COLO668 (cell line): ENCODE data around the gene SENP7.
"Not testable (repeated sequence)": the region's sequence is repeated elsewhere in the genome, so short reads cannot be mapped to it uniquely, and the experiment has no call there.

Experiments used
- DNase-seq: peaks from one replicate; lab custom pipeline; 2025; ENCODE audit not compliant: unreplicated experiment; lab: John Stamatoyannopoulos, UW

The SENP7 gene

GRCh38 chr3:101329016-101329673 is 183.9 kb downstream of the SENP7 start:
- DNase-seq = no peak

DNA sequence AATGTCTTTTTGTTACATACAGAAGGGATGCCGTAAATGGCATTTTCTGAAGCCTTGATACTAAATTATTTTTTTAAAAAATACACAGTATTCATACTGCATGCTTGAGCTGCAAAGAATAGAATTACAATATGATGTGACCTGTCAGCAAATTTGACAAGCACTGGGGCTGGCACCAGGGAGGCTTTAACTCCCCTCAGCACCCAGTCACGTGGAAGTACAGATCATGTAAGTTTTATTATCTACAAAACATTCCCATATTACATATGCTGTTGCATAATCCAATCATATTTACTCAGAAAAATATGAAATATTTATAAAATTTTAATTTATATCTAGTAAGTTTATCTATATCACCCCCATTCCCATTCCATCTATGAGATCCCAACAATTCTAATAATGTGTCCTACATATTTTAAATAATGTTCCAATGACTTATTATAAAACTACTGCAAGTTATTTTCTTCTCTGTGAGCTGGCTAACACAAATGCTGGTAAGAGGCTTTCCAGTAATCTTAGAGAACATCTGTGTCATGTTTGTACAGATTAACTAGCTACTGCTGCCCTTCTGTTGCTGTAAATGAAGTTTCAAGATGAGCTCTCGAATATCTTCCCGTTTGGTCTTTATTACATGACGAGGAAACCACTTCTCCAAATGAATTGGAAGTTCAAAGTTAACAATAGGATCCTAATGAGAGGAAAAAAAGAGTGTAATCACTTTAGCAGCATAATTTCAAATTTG is 187.4 kb downstream of the SENP7 start:
- no peak for DNase-seq

GRCh38 chr3:101320475-101320874 is 192.5 kb downstream of the SENP7 start, which contains the start of gene IMPG2:
Gene IMPG2, minus strand, starts transcription at chr3:101320575. Its CDS starts 203 bp downstream, at chr3:101320372.
- DNase-seq = no peak

- DNase-seq = no peak
These were observed 193.5 kb downstream of the SENP7 start for GRCh38 chr3:101319531-101319930.

DNA sequence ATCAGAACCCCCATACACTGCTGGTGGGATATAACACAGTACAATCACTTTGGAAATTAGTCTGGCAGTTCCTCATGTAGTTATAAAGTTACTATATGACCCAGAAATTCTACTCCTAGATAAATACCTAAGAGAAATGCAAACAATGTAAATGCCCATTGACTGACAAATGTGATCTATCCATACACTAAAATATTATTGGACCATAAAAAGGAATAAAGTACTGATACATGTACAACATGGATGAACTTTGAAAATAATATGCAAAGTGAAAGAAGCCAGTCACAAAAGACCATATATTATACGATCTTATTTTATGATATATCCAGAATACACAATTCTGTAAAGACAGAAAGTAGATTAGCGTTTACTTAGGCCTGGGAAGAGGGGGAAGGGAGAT is 200.5 kb downstream of the SENP7 start:
- DNase-seq = no peak

DNA sequence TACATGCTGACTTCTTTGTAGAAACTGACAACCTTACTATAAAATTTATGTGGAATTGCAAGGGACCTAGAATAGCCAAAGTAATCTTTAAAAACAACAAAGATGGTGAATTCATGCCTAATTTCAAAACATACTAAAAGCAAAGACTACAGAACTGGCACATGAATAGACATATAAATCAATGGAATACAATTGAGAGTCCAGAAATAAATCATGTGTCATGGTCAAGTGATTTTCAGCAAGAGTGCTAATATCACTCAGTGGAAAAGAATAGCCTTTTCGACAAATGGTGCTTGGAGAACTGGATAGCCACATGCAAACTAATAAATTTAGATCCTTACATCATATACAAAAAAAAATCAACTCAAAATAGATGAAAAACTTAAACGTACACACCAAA is 201.3 kb downstream of the SENP7 start:
- no peak for DNase-seq

GRCh38 chr3:101310978-101311375 is 202.0 kb downstream of the SENP7 start:
- DNase-seq = no peak

GRCh38 chr3:101308147-101308772 is 204.8 kb downstream of the SENP7 start:
- not testable (repeated sequence) for DNase-seq

GRCh38 chr3:101303836-101304235 is 209.2 kb downstream of the SENP7 start:
- DNase-seq = no peak

DNA sequence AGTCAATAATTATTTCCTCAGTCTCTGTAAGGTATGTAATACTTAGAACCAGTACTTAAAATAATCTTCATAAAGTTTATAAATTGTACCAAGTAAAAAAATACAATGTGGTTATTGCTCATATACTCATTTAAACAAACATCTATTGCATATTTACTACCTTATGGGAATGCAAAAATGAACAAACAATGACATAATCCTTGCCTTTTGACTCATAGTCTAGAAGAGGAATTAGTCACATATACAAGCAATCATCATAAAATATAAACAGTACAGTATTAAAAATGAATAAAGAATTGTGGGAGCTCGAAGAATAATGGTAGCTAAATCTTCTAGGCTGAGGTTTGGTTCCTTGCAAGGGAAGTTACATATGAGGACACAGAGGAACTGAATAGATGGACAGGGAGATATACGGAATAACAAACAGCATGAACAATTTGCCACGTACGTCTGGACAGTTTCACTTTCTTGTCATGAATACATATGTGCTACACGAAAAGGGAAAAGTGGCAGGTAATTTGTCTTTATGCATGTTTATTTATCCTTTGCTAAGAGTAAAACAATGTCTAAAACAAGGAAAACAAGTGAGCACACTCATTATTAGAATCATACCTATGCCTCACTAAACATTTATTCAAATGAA is 209.8 kb downstream of the SENP7 start:
- DNase-seq = no peak

DNA sequence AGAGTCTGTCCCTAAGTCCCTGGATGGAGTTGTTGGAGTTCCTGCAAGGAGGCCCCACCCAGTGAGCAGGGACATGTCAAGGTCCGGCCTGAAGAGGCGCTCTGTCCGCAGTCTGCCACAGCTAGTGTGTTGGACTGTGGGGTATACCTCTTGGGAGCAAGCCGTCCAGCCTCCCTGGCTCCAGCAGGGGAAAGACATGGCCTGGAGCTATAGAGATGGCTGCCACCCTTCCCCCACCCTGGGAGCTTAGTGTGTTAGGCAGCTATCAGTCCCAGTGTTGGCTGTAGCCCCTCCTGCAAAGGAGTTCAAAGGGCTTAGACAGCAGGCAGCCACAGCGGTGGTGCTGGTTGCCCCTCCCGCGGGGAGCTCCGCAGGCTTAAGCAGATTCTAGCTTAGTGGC is 212.9 kb downstream of the SENP7 start:
- DNase-seq = no peak

- DNase-seq = no peak
These were observed 221.0 kb downstream of the SENP7 start for GRCh38 chr3:101292027-101292426.

- no peak for DNase-seq
These were observed 224.7 kb downstream of the SENP7 start for GRCh38 chr3:101288294-101288693.

GRCh38 chr3:101284757-101285156 is 228.3 kb downstream of the SENP7 start:
- no peak for DNase-seq

- DNase-seq = no peak
These were observed 231.4 kb downstream of the SENP7 start for GRCh38 chr3:101281521-101282030.

- no peak for DNase-seq
These were observed 233.1 kb downstream of the SENP7 start for GRCh38 chr3:101279765-101280385.

- no peak for DNase-seq
These were observed 233.8 kb downstream of the SENP7 start for GRCh38 chr3:101279162-101279561.

- no peak for DNase-seq
These were observed 234.3 kb downstream of the SENP7 start for GRCh38 chr3:101278727-101279126.
